Prostate gland (tissue), 2 donors: ENCODE results near the gene COL5A1.

ENCODE experiments used
- POLR2A ChIP-seq: fragments of 450-650 bp; IDR thresholded peaks from one replicate; pipeline ENCODE4 v1.6.1; 2016; ENCODE audit warnings: antibody characterized with exemption, mild to moderate bottlenecking
- POLR2AphosphoS5 ChIP-seq: sonication (generic); formaldehyde crosslinking; IDR thresholded peaks from one replicate; pipeline ENCODE4 v1.6.1; 2017; ENCODE audit warnings: antibody characterized with exemption
- TF ChIP-seq, protein P1 (sequence below), 4 experiments: fragments of 200-600 bp in 2 of 4; fragments of 450-650 bp in 2 of 4; sonication (generic) in 2 of 4; IDR thresholded peaks; 1 replicate in 3 of 4; 2 replicates in 1 of 4; pipeline ENCODE4 v1.5.1; 2016 to 2019; ENCODE audit warnings: antibody characterized with exemption in 4 of 4, mild to moderate bottlenecking in 2 of 4, moderate library complexity in 2 of 4

DNA sequence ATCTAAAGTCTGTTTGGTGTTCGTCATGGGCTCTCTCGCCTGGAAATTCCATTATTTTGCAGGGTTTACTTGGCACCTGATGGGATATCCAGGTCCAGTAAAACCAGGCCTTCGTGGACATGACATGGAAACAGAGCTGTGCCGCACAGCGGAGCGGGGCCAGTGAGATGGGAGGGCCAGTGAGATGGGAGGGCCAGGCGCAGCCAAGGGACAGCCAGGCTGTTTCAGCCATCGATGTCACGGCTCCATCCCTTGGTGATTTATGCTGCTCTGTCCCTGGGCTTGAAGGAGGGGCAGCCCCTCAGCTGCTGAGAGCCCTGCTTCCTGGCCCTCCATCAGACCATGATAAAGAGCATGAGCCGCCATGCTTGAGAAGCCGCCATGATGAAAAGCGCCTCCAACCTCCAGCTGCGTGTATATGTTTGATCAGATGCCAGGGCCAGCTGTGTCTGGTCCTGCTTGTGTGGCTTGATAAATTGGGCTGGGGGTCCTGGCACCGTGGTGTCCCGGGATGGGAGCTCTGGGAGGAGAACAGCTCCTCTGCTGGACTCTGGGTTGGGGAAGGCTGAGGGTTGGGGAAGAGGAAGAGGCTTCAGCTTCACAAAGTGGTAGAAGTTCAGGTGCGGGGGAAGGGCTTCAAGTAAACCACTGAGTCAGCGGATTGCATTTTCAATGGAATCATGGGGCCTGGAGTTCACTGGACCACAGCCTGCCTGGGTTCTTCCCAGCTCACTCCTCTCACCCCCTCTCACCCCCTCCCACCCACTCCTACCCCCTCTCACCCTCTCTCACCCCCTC is 6.1 kb upstream of the COL5A1 start:
- TF ChIP-seq, protein P1, sequence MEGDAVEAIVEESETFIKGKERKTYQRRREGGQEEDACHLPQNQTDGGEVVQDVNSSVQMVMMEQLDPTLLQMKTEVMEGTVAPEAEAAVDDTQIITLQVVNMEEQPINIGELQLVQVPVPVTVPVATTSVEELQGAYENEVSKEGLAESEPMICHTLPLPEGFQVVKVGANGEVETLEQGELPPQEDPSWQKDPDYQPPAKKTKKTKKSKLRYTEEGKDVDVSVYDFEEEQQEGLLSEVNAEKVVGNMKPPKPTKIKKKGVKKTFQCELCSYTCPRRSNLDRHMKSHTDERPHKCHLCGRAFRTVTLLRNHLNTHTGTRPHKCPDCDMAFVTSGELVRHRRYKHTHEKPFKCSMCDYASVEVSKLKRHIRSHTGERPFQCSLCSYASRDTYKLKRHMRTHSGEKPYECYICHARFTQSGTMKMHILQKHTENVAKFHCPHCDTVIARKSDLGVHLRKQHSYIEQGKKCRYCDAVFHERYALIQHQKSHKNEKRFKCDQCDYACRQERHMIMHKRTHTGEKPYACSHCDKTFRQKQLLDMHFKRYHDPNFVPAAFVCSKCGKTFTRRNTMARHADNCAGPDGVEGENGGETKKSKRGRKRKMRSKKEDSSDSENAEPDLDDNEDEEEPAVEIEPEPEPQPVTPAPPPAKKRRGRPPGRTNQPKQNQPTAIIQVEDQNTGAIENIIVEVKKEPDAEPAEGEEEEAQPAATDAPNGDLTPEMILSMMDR (IDR thresholded peaks at IDR 0.05) = no peak
- no peak for TF ChIP-seq POLR2AphosphoS5
- no peak for TF ChIP-seq POLR2A
